Measurements from ENCODE around the gene INPP4A.

Gene INPP4A

GRCh38 chr2:98470851-98471255 lies 26.2 kb downstream of the INPP4A start:
- ChIA-PET CTCF (interaction anchor here (0.7 to 2.5 kb wide), 2 partner anchors 14 to 16 kb away, joined by 3 to 14 read pairs; no protein-coding TSS in a partner anchor), POLR2A (interaction anchor here (0.8 kb wide), 1 partner anchor 27 kb away, joined by 3 read pairs; no protein-coding TSS in a partner anchor)
- H3K36me3 ChIP-seq (ENCODE audit: control insufficient read depth in 2 of 2, insufficient read depth in 1 of 2, low read length in 2 of 2) = no peaks in the 10 kb centered on the region
- H3K27ac ChIP-seq (ENCODE audit: extremely low read depth, low read depth, low read length) = no peak overlapping the region
- TF ChIP-seq TRIM28 (IDR thresholded peaks at IDR 0.05; ENCODE audit: borderline replicate concordance, low read length) (no peak), GFI1B (tag by site-specific recombination; IDR thresholded peaks at IDR 0.05) (no peak), ZBTB21 (tag by site-specific recombination; IDR thresholded peaks at IDR 0.05) (no peak), GLI4 (tag by site-specific recombination; IDR thresholded peaks at IDR 0.05) (no peak), ZNF404 (tag by site-specific recombination; IDR thresholded peaks at IDR 0.05) (no peak), ZNF155 (tag by site-specific recombination; IDR thresholded peaks at IDR 0.05) (no peak), ELK4 (IDR thresholded peaks at IDR 0.05; ENCODE audit: borderline replicate concordance, low read depth, low read length) (no peak), ZXDB (tag by site-specific recombination; IDR thresholded peaks at IDR 0.05) (no peak), ZBTB7A (tag by site-specific recombination; IDR thresholded peaks at IDR 0.05; ENCODE audit: low read depth) (no peak), ZNF747 (tag by site-specific recombination; IDR thresholded peaks at IDR 0.05) (no peak)
- no peaks in the 10 kb centered on the region for H3K9me3 ChIP-seq (ENCODE audit: control insufficient read depth, insufficient read depth, low read depth, low read length)
- peaks cover 16% of the 10 kb centered on the region for H3K4me1 ChIP-seq (ENCODE audit: control insufficient read depth, insufficient read depth, low read length)
- no peak overlapping the region for H3K4me3 ChIP-seq (ENCODE audit: low read depth, low read length)

- Histone ChIP-seq H3K4me3 (ENCODE audit: low read depth, low read length) (no peak overlapping the region), H3K9me3 (ENCODE audit: control insufficient read depth, insufficient read depth, low read depth, low read length) (no peaks in the 10 kb centered on the region), H3K36me3 (ENCODE audit: control insufficient read depth in 2 of 2, insufficient read depth in 1 of 2, low read length in 2 of 2) (no peaks in the 10 kb centered on the region), H3K27ac (ENCODE audit: extremely low read depth, low read depth, low read length) (no peak overlapping the region), H3K4me1 (ENCODE audit: control insufficient read depth, insufficient read depth, low read length) (peaks cover 16% of the 10 kb centered on the region)
- POLR2A ChIA-PET = interaction anchor here (0.8 kb wide), 1 partner anchor 27 kb away, joined by 3 read pairs; no protein-coding TSS in a partner anchor
- no peak for TF ChIP-seq ZNF362 (tag by site-specific recombination; IDR thresholded peaks at IDR 0.05)
- TF ChIP-seq ZNF223 (tag by site-specific recombination; IDR thresholded peaks at IDR 0.05) = no peak
- CTCF ChIA-PET = interaction anchor here (1.5 to 2.5 kb wide), 2 partner anchors 16 to 59 kb away, joined by 4 to 14 read pairs; no protein-coding TSS in a partner anchor
Observed at GRCh38 chr2:98471402-98472131, 26.9 kb downstream of the INPP4A start.

GRCh38 chr2:98472132-98472650 lies 27.5 kb downstream of the INPP4A start:
- H3K36me3 ChIP-seq (ENCODE audit: control insufficient read depth in 2 of 2, insufficient read depth in 1 of 2, low read length in 2 of 2) = no peaks in the 10 kb centered on the region
- POLR2A ChIA-PET = no interaction called here
- H3K4me3 ChIP-seq (ENCODE audit: low read depth, low read length) = no peak overlapping the region
- no peak overlapping the region for H3K27ac ChIP-seq (ENCODE audit: extremely low read depth, low read depth, low read length)
- no peaks in the 10 kb centered on the region for H3K9me3 ChIP-seq (ENCODE audit: control insufficient read depth, insufficient read depth, low read depth, low read length)
- CTCF ChIA-PET = interaction anchor here (1.5 to 2.5 kb wide), 2 partner anchors 15 to 60 kb away, joined by 4 to 14 read pairs; no protein-coding TSS in a partner anchor
- peaks cover 19% of the 10 kb centered on the region for H3K4me1 ChIP-seq (ENCODE audit: control insufficient read depth, insufficient read depth, low read length)
- no peak for TF ChIP-seq PRDM4 (tag by site-specific recombination; IDR thresholded peaks at IDR 0.05)
- no peak for TF ChIP-seq ZNF416 (tag by site-specific recombination; IDR thresholded peaks at IDR 0.05)
- TF ChIP-seq ZNF624 (tag by site-specific recombination; IDR thresholded peaks at IDR 0.05) = no peak
- TF ChIP-seq ZBTB7A (tag by site-specific recombination; IDR thresholded peaks at IDR 0.05; ENCODE audit: low read depth) = no peak
- no peak for TF ChIP-seq ZSCAN4 (tag by site-specific recombination; IDR thresholded peaks at IDR 0.05)
- no peak for TF ChIP-seq ZNF660 (tag by site-specific recombination; IDR thresholded peaks at IDR 0.05)
- TF ChIP-seq ZNF513 (tag by site-specific recombination; IDR thresholded peaks at IDR 0.05) = no peak
- TF ChIP-seq PRDM6 (tag by site-specific recombination; IDR thresholded peaks at IDR 0.05) = no peak
- TF ChIP-seq ZNF677 (tag by site-specific recombination; IDR thresholded peaks at IDR 0.05) = no peak
- no peak for TF ChIP-seq ZNF707 (tag by site-specific recombination; IDR thresholded peaks at IDR 0.05)

Measured in HEK293 (cell line).